ENCODE data around the gene KCNT1.

Gene KCNT1

DNA sequence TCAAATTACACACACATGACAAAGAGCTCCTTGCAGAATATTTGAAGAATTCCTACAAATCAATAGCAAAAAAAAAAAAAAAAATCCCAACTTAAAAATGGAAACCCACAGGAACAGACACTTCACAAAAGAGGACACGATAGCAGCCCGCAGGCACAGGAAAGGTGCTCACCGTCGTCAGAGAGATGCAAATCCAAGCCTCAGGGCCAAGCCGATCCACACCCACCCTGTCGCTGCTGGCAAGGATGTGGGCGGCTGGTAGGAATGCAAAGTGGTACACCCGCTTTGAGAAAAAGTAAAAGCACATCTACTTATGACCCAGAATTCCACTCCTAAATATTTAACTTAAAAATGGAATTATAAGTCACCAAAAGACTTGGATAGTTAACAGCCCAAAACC is 28.0 kb upstream of the KCNT1 start:
- DNase-seq: no peak

DNA sequence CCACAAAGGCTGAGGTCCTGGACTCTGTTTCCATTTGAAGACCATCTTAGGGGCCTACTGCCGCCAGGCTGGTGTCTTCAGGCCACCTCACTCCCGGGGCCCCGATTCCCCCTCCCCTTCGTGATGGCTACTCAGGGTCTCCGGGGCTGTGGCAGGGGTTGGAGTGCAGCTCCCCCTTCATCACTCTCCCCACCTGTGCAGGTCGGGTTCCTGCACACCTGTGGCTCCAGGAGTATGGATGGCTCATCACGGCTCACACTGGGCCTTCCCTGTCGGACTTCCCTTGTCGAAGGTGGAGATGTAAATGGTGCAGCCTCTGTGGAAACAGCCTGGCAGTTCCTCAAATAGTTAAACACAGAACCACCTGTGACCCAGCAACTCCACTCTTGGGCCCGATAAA is 27.0 kb upstream of the KCNT1 start:
- DNase-seq: no peak

DNA sequence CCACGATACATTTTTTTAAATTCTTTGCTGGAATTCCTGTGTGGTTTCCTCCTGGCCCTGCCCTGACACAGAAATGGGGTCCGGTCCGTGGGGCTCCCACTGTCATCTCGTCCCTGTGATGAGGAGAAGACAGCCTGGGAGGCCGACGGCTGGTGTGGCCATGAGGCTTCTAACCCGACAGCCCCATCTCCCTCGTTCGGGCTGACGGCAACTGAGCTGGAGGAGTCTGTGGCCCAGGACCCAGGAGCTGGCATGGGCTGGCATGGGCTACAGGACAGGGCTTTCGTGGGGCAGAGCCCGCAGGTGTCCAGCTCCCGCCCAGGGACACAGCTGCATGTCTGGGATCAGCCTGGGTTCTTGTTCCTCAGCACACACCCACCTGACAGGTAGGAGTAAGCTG is 25.1 kb upstream of the KCNT1 start:
- DNase-seq: no peak

DNA sequence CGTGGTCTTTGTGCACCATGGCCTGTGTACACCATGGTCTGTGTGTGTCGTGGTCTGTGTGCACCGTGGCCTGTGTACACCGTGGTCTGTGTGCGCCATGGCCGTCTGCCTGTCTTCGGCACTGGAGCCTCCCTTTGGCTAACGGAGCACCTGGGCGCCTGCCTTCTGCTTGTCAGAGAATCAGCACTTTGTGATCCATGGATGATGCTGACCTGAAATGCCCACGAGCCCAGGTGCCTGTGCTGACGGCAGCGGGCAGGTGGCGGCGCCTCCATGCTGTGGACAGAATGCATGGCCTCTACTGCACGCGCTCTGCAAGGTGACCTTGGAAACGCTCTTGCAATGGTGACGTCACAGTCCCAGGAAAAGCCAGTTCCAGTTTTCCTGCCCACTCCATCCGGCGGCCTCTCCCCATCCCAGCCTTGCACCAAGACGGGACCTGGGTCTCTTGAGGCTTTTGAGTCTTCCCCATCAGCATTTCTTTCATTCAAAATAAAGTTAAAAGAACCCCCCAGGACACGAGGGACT is 24.3 kb upstream of the KCNT1 start:
- no peak for DNase-seq

DNA sequence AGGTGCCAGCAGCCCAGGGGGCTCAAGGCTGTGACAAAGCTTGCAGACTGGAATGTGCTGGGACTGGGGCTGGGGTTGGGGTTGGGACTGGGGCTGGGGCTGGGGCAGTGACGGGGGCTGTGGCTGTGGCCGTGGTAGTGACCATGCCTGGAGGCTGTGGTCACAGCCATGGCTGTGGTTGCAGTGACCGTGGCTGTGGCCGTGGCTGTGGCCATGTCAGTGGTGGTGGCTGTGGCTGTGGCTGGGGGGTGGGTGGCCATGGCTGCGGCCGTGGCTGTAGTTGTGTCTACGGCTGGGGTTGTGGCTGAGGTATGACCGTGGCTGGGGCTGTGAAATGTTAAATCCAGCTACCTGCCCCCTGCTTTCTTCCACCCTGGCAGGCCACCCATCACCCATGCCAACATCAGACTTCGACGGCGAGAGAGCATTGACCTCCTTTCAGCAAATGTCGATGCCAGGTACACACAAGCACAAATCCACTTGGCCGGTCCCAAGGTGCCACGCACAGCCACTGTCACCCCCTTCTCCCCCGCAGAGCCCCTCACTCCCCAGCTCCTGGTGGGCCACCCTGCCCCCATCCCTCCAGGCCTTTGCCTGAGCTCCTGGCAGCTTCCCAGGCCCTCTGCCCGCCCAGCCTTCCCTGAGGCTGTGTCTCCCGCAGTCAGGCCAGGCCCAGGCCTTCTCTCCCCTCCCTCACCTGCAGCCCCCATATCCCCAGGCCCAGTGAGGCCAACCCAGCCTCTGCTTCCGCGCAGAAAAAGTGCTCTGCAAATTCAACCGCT is 23.6 kb upstream of the KCNT1 start:
- no peak for DNase-seq

DNA sequence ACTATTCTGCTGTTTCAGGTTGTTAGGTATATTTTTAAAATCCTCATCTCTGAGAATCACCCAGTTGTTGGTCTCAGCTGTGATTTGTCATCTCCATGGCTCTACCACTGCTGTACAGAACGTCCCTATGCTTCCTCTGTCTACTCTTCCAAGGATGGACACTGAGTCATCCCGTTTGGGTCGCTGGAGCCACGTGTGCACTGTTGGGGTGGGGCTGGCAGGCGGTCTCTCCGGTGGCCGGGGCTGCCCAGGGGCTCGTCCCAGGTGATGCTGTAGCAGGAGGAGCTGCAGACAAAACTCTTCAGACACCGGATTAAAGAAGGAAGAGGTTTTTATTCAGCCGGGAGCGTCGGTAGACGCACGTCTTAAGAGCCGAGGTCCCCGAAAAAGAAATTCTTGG is 21.9 kb upstream of the KCNT1 start:
- no peak for DNase-seq

DNA sequence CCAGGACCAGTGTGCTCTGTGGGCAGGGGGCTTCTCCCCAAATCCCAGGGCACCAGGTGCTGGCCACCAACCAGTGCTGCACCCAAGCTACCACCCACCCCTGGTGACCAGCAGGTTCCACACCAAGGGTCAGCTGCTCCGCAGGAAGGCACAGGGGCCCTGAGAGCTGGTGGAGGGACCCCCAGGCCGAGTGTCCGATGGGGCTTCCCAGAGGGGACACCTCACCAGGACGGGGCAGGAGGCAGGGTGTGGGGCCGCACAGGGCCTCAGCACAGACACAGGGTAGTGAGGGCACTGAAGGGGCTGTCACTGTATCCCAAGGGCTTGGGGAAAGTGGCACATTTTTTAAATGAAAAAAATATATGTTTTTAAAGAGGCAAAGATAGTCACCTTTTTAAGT is 20.8 kb upstream of the KCNT1 start:
- no peak for DNase-seq

DNA sequence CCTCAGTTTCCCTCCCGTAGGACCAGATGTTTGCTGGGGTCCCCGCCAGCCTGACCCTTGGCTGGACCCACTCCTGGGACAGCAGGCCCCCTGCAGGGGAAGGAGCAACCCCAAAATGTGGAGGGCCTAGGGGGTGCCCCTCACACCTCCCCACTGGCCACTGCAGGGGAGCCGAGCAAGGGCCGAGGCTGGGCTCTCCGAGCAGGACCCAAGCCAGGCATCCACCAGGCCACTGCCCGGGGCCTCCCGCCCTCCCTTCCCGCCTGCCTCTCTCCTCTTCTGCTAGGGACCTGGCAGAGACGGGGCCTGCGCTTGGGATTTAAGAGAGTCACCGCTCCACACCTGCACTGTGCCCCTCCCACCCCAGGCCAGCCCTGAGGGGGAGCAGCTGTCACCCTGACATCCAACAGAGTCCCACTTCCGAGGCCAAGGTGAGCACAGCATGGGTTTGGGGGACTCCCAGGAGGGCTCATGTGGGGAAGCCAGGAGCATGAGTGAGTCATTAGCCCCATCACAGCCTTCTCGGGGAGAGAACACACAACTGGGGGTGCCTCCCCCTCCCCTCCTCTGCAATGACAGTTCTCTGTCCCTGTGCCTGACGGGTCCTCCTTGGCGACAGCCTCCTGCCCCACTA is 18.5 kb upstream of the KCNT1 start:
- no peak for DNase-seq

DNA sequence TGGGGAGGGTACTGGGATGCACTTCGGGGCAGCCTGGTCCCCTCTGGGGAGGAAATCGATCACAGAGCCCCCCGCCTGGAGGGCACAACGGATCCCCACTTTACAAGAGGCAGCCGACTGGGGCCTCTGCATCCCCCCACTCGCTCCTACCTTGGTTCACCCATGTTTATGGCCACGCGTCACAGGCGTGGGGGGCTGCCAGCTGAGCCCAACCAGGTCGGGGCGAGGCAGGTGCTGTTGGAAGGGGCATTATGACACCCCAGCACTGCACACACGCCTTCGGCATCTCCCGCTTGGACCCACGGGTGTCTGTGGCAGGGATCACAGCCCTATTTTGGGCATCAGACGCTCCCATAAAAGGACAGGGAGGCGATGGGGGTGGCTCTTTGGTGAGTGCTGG is 17.3 kb upstream of the KCNT1 start:
- no peak for DNase-seq

DNA sequence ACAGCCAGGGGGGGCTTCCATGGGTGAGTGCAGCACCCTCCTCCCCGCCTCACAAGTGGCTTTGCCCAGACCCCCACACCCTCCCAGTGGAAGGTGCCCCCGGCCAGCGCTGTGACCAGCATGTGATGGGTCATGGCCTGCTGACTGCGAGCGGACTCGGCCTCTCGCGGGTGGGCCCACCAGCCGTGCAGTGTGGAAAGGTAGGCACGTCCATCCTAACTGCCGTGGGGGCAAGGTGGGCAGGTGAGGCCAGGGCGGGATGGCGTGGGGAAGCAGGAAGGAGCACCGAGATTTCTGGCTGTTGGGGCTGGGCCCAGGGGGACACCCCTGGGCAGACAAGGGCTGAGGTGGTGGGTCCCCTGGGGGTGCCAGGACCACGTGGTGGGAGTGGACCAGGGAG is 14.8 kb upstream of the KCNT1 start:
- DNase-seq: no peak

DNA sequence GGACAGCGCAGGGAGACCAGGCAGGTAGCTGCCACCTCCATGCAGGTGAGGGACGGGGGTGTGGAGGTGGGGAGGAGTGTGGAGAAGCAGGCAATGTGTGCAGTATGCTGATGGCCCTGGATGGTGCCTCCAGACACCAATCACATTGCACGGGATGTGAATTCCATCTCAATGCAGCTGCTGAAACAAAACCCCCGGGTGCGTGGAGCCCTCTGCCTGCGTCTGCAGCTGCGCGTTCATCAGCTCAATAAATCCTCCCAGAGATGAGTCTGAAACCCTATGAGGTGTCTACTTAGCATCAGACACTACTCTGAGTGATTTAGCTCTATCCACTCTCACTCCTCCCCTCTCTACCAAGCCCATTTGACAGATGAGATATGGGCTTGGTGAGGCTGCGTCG is 13.0 kb upstream of the KCNT1 start:
- DNase-seq: no peak

DNA sequence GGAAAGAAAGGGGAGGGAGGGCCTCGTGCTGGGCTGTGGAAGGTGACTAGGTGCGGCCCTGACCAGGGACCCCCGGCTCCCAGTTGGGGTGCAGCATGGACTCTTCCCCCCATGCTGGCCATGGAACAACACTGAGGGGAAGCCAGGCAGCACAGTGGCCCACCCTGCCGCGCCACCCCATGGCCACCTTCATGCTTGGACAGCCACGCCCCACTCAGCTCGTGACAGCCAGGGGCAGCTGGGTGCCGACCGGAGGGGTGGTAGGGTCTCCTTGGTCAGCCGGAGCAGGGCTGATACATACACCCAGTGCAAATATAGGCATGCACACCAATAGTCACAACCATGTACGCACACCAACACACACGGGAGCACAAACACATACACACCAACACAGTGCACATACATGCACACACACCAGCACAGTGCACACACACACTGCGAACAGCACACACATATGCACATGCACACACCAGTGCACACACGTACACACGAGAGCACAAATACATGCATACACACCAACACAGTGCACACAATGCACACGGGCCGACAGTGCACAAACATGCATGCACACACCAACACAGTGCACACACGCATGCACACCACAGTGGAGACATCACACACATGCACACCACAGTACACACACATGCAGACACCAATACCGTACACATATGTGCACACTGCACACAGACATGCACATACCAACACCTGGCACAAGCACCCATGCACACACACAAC is 11.0 kb upstream of the KCNT1 start:
- no peak for DNase-seq

DNA sequence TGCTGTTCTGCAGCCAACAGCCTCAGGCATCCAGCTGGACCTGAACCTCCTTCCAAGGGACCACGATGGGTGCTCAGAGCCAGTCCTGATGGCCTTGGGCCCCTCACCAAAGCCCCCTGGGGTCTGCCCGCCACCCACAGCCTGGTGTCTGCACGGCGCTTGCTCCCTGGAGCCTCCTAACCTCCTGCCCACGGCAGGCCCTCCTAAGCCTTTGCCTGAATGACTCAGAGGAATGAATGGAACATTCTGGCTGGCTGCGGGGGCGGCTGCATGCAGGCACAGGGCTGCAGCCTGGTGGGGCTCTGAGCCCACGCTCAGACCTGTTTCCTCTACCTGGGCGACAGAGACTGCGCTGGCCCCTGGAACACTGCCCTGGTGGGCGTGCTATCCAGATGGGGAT is 9.6 kb upstream of the KCNT1 start:
- no peak for DNase-seq

DNA sequence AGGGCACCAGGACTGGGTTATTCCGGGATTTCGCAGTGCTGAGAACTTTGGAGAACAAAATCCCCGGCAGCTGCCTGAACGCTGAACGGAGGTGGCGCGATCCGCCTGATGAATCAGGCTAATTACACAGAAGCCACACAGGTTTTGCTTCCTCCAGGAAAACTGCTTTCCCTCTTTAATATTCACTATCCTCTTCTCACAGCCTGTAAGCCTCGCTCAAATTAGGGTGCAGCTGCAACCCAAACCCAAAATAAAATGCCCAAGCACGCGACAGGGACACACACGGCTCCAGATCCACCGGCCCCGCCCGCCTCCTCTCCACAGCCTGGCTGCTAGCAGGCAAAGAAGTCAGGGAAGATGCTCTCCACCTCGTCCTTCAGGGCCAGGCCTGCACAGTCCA is 8.7 kb upstream of the KCNT1 start:
- no peak for DNase-seq

DNA sequence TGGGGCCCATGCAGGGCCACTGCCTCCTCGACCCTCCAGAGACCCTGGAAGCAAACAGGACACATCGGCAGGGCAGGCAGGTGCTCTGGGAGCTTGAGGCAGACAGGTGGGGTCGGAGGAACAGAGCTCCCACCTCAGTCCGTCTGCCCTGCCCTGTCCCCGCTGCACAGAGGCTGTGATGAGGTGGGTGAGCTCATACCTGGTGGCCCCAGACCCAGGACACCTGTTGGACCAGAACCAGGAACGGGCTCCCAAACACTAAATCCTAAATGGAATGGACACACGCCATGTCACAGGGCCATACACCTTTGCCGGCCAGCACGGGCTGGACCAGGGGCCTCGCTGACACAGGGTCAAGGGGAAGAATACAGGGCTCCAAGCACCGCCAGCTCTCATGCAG is 8.2 kb upstream of the KCNT1 start:
- no peak for DNase-seq

DNA sequence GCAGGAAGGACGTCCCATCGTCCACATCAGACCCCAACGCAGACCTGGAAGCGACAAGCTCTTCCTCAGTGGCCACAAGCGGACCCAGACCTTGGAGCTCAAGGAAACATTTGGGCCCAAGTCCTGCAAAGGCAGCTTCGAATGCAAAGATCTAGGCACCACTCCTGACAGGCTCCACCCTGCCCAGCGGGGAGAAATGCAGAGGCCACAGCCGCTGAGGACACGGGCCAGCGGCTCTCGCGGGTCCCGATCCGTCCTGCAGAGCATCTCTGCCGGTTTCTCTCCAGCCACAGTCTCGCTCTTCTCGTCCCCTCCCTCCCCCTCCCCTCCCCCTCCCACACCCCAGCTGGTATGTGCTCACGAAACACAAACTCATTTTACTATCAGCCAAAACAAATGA is 7.6 kb upstream of the KCNT1 start:
- no peak for DNase-seq

DNA sequence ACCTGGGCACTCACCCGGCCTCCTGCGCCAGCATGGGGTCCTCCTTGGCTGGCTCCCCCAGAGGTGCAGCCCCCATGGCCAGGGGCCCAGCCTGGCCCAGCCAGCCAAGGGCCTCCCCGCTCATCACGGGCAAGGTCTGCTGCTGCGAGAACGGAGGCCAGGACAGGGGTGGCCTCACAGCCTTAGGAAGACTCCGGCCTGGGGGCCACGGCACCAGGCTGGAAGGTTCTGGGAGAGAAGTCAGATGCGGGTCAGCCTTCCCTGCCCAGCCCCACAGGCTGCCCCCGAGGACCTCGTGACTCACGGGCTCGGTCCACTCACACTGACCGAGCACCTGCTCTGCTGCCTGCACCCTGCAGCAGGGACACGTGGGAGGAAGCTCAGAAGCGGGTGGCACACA is 6.9 kb upstream of the KCNT1 start:
- DNase-seq: no peak

DNA sequence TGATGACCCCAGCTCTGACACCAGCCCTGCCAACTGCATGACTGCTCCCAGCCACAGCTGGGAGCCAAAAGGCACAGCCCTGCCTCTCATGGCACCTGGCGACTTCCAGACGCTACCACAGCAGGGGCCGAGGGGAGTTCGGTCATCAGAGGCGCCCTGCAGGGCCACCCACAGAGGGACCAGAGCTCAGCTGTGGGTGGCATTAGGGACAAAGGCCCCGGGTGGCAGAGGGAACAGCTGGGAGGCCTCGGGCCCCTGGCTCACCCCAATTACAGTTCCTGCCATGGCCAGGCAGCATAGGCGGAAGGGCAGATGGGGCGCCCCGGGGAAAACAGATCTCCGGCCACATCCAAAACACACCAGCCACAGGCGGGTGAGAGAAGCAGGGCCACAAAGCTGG is 6.3 kb upstream of the KCNT1 start:
- no peak for DNase-seq

DNA sequence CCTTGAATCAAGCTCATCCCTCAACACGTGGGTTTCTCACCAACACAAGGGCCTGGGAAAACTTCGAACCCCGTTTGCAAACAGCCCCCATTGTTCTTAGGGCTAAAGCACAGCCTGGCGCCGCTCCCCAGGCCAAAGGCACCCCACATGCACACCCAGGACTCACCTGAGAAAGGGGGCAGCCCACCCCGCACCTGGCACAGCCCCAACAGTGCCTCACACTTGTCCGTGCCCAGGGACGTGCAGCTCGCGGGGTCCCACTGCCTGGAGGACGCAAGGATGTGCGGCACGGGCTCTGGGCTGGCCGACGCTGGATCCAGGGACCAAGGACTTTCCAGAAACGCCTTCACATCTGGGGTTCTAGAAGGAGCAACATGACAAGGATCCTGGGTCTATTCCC is 5.5 kb upstream of the KCNT1 start:
- DNase-seq: no peak

DNA sequence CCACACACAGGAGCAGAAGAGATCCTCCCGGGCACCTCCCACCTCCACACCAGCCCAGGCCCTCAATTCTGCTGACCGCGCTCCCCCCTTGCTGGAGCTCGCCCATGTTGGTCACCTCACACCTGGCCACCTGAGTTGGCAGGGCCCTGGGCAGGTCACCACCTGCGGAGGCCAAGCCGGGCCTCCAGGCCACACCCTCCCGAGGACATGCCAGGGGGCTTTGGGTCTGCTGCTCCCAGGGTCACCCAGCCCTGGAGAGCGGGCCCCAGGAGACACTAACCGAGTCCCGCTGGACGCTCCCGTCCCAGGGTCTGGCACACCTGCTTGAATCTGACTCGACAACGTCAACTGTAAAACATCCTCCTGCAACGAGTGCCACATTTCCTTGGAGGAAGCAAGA is 4.8 kb upstream of the KCNT1 start:
- no peak for DNase-seq

DNA sequence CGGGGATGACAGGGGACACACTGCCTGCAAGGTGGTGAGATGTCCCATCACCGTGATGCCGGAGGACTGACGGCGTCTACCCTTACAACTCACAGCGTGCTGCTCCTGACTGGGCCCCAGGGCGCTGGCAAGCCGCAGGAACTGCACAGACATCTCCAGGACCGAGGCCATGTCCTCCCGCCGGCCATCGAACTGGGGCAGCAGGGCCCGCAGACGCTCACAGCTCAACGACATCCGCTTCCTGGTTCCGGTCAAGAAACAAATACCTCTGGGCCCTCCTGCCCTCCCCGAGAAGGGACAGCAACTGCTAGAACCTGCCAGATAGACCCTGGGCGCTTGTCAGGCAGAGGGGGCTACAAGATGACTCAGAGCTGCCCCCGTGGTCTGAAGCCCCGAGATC is 3.7 kb upstream of the KCNT1 start:
- DNase-seq: no peak

DNA sequence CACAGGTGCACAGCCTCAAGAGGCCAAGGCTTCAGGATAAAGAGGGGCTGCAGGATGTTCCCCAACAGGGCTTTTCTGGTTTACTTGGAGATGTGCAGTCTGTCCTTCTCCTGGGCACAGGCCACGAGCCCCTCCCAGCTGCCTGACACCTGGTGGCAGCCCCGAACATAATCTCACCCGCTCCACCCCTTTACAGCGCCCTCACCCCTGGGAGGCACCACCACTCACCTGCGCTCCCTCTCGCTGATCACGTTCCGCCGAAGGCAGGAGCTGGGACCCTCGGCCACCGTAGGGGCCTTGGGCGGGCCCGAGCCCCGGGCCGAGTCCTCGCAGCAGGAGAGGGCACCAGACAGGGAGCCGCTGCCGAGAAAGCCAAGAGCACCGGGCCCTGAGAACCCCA is 3.2 kb upstream of the KCNT1 start:
- DNase-seq: no peak

DNA sequence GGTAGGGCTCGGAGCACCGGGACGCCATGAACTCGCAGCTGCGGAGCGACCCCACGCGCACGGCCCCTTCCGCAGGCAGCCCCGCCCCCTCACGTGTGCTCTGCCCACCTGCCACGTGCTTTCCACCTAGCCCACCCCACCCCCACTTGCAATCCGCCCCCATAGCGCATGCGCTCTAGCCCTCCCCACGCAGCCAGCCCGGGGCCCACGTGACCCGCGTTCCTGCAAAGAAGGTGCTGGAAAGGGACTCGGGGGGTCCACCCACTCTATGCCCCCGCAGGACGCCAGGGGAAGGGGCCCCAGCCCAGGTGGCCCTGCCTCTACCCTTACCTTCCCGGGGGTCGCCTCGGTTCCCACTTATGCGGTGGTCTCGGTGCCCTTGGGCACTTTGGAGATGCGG is 2.5 kb upstream of the KCNT1 start, which contains the start of gene SOHLH1:
TSS of gene SOHLH1 (minus strand) at position 42 of the 400 bp plus-strand sequence. CDS start at position 28, 14 bp downstream.
- DNase-seq: no peak

DNA sequence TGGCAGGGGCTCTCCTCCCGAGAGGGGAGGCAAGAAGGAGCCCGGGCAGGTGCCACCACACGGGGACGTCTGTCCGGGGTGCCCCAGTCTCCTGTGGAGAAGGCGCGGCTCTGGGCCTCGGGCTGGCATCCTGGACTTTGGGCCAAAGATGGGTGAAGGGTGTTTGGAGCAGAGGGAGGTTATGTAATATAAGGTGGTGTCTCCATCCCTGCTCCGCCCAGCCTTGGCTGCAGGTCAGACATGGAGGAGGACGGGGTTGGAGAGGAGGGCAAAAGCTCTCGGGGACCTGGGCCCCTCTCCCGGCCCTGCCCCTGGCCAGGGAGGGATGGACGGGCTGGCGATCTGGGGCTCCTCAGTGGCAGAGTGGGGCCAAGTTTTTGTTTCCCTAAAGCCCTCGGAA is 1.5 kb upstream of the KCNT1 start:
- DNase-seq: no peak
